PFSK-1 (cell line): ENCODE measurements around the gene RHOF.
A peak's percentile ranks its signal among the peaks of the same experiment; 100 is the strongest.

Source experiments
- POLR2AphosphoS5 ChIP-seq: IDR thresholded peaks from 2 replicates; pipeline ENCODE4 v1.6.1; 2012; ENCODE audit warnings: low read depth, mild to moderate bottlenecking, control low read depth, low read length, moderate library complexity
- TAF1 ChIP-seq: IDR thresholded peaks from 2 replicates; pipeline ENCODE4 v1.6.1; 2012; ENCODE audit warnings: low read length, control low read depth, borderline replicate concordance; ENCODE audit not compliant: insufficient read depth
- TF ChIP-seq, protein P1 (sequence below), 2 experiments: IDR thresholded peaks; 2 replicates each; pipeline versions ENCODE4 v1.6.1 to v1.8.0; 2011 to 2012; ENCODE audit warnings: low read depth in 2 of 2, low read length in 2 of 2, control low read depth in 1 of 2, inconsistent platforms in 1 of 2, mild to moderate bottlenecking in 1 of 2, moderate library complexity in 1 of 2; ENCODE audit not compliant: insufficient read depth in 1 of 2

DNA sequence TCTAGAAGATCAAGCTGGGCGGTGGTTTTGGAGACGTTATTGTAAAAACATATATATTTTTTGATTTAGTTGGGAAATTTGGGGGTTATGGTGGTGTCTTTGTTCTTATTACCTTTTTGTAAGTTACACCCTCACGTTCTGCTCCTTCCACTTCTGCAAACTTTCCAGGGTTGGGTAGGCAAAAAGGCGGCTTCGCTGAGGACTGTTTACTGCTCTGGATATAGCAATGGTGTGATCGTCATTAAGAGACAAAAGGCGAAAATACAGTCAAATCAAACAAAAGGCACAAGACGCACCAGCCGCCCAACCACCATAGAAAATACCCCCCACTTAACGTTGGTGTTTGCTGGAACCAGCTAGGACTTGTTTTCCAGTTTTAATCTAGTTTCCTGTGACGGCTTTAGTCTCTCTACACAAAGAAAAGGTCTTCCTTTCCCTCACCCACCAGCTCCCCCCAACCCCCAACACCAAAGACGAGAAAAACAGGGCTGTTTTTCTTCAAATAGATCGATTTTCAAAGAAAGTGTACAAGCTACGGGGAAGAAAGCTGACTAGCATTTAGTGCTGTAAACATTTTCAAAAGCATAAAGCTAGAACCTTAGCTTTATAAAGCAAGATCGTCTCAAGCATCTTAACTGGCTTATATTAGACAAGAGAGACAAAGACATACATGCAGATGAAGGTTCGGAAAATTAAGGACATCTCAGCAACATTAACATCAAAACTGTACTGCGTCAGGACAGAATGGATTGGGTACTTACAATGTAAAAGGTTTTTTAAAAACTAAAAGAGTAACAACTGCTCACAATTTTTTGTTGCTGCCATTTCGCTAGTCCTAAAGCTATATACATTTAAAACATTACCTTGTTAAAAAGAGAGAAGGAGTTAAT, 8.4 kb upstream of the RHOF start:
- TF ChIP-seq, protein P1, sequence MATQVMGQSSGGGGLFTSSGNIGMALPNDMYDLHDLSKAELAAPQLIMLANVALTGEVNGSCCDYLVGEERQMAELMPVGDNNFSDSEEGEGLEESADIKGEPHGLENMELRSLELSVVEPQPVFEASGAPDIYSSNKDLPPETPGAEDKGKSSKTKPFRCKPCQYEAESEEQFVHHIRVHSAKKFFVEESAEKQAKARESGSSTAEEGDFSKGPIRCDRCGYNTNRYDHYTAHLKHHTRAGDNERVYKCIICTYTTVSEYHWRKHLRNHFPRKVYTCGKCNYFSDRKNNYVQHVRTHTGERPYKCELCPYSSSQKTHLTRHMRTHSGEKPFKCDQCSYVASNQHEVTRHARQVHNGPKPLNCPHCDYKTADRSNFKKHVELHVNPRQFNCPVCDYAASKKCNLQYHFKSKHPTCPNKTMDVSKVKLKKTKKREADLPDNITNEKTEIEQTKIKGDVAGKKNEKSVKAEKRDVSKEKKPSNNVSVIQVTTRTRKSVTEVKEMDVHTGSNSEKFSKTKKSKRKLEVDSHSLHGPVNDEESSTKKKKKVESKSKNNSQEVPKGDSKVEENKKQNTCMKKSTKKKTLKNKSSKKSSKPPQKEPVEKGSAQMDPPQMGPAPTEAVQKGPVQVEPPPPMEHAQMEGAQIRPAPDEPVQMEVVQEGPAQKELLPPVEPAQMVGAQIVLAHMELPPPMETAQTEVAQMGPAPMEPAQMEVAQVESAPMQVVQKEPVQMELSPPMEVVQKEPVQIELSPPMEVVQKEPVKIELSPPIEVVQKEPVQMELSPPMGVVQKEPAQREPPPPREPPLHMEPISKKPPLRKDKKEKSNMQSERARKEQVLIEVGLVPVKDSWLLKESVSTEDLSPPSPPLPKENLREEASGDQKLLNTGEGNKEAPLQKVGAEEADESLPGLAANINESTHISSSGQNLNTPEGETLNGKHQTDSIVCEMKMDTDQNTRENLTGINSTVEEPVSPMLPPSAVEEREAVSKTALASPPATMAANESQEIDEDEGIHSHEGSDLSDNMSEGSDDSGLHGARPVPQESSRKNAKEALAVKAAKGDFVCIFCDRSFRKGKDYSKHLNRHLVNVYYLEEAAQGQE (IDR thresholded peaks at IDR 0.05; ENCODE audit: insufficient read depth in 1 of 2, low read depth in 2 of 2, low read length in 2 of 2) = no peak
- peak; percentile 5; the same call in 1 of the 2 replicates for TF ChIP-seq POLR2AphosphoS5
- TF ChIP-seq TAF1 = peak; percentile 57; the same call in 1 of the 2 replicates
